Stomach (tissue), 4 donors: ENCODE results near the gene ADGRG7.

ENCODE experiments used
- POLR2A ChIP-seq, 4 donors: fragments of 450-650 bp; IDR thresholded peaks; one replicate each; pipeline ENCODE4 v1.6.1; 2016; ENCODE audit warnings: antibody characterized with exemption in 4 of 4, control low read depth in 2 of 4, mild to moderate bottlenecking in 1 of 4, moderate library complexity in 1 of 4
- TF ChIP-seq, protein P1 (sequence below), 7 experiments: fragments of 450-650 bp in 4 of 7; fragments of 200-600 bp in 3 of 7; sonication (generic) in 3 of 7; IDR thresholded peaks; one replicate each; pipeline ENCODE4 v1.5.1; 2016 to 2019; ENCODE audit warnings: antibody characterized with exemption in 7 of 7, control low read depth in 2 of 7, mild to moderate bottlenecking in 1 of 7

DNA sequence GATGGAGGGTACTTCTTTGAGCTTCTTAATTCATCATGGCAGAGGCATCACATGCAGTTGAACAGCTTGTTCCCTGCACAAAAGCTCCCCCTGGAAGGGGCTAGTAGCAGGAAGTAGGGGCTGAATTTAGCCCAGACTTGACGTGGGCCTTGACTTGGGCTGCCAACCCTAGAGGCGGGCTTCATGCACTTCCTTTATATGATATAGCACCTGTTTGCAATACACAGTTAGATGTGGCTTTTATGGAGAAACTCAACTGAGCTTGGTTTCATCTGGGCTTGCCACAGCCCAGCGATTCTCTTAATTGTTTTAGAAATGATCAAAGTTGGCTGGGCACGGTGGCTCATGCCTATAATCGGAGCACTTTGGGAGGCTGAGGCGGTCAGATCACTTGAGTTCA, 33.7 kb upstream of the ADGRG7 start:
- no peak for TF ChIP-seq POLR2A (IDR thresholded peaks at IDR 0.05)
- TF ChIP-seq, protein P1, sequence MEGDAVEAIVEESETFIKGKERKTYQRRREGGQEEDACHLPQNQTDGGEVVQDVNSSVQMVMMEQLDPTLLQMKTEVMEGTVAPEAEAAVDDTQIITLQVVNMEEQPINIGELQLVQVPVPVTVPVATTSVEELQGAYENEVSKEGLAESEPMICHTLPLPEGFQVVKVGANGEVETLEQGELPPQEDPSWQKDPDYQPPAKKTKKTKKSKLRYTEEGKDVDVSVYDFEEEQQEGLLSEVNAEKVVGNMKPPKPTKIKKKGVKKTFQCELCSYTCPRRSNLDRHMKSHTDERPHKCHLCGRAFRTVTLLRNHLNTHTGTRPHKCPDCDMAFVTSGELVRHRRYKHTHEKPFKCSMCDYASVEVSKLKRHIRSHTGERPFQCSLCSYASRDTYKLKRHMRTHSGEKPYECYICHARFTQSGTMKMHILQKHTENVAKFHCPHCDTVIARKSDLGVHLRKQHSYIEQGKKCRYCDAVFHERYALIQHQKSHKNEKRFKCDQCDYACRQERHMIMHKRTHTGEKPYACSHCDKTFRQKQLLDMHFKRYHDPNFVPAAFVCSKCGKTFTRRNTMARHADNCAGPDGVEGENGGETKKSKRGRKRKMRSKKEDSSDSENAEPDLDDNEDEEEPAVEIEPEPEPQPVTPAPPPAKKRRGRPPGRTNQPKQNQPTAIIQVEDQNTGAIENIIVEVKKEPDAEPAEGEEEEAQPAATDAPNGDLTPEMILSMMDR (IDR thresholded peaks at IDR 0.05): no peak
